ENCODE results near the gene SOX5.
"Not testable (repeated sequence)": the region's sequence is repeated elsewhere in the genome, so short reads cannot be mapped to it uniquely, and the experiment has no call there.

The SOX5 gene

DNA sequence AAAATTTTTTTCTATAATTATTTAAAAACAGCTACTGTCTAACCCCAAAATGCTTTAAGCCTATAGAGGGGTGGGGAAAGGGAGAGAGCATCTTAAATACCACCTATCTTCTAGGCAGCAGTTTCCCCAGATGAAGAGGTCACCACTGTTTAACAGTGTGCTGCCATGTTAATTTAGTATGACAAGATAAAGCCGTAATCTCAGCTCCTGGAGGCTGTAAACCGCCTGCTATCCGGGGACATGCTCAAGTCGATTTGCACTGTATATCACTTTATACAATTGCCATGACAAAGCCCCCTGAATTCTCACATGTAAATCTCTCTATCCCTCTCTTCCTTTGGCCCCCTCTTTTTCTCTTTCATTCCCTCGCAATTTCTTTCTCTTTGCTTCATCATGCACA is 68.5 kb downstream of the SOX5 start:
- H3K27ac Mint-ChIP-seq, result peak overlapping the region; percentile 2
- H3K9me3 Mint-ChIP-seq, result no peaks in the 10 kb centered on the region
- TF ChIP-seq, protein P1, sequence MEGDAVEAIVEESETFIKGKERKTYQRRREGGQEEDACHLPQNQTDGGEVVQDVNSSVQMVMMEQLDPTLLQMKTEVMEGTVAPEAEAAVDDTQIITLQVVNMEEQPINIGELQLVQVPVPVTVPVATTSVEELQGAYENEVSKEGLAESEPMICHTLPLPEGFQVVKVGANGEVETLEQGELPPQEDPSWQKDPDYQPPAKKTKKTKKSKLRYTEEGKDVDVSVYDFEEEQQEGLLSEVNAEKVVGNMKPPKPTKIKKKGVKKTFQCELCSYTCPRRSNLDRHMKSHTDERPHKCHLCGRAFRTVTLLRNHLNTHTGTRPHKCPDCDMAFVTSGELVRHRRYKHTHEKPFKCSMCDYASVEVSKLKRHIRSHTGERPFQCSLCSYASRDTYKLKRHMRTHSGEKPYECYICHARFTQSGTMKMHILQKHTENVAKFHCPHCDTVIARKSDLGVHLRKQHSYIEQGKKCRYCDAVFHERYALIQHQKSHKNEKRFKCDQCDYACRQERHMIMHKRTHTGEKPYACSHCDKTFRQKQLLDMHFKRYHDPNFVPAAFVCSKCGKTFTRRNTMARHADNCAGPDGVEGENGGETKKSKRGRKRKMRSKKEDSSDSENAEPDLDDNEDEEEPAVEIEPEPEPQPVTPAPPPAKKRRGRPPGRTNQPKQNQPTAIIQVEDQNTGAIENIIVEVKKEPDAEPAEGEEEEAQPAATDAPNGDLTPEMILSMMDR (IDR thresholded peaks at IDR 0.05), result no peak
- H3K4me3 Mint-ChIP-seq, result no peak overlapping the region
- DNase-seq, result no peak
- H3K4me1 Mint-ChIP-seq, result peaks cover 6% of the 10 kb centered on the region
- no peaks in the 10 kb centered on the region for H3K36me3 Mint-ChIP-seq (ENCODE audit: low read depth)
- no peaks in the 10 kb centered on the region for H3K27me3 Mint-ChIP-seq (ENCODE audit: low read depth, poor library complexity)

DNA sequence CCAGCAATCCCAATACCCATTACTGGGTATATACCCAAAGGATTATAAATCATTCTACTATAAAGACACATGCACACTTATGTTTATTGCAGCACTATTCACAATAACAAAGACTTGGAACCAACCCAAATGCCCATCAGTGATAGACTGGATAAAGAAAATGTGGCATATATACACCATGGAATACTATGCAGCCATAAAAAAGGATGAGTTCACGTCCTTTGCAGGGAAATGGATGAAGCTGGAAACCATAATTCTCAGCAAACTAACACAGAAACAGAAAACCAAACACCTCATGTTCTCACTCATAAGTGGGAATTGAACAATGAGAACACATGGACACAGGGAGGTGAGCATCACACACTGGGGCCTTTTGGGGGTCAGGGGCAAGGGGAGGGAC is 72.9 kb downstream of the SOX5 start:
- DNase-seq; H3K9me3 Mint-ChIP-seq; H3K4me1 Mint-ChIP-seq; H3K27ac Mint-ChIP-seq; H3K27me3 Mint-ChIP-seq (ENCODE audit: low read depth, poor library complexity); H3K36me3 Mint-ChIP-seq (ENCODE audit: low read depth); H3K4me3 Mint-ChIP-seq: not testable (repeated sequence)

DNA sequence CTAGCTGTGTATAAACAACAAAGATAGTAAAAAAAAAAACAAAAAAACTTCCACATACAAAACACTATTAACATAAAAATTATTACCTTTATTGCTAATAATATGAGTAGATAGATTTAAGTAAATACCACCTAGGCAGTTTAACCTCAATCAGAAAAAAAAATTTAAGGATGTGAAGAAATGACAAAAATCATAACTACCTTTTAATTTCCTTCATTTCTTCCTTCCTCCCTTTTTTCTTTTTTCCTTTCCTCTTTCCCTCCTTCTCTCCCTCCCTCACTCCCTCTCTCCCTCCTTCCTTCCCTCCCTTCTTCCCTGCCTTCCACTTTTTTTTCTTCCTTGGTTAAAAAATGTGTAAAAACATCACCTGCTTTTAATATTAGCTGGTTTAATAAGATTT is 81.7 kb downstream of the SOX5 start:
- TF ChIP-seq, protein P1 (IDR thresholded peaks at IDR 0.05), result no peak
- H3K4me3 Mint-ChIP-seq, result no peak overlapping the region
- peaks cover 11% of the 10 kb centered on the region for H3K9me3 Mint-ChIP-seq
- peaks cover 26% of the 10 kb centered on the region for H3K36me3 Mint-ChIP-seq (ENCODE audit: low read depth)
- no peak overlapping the region for H3K27ac Mint-ChIP-seq
- H3K4me1 Mint-ChIP-seq, result no peaks in the 10 kb centered on the region
- DNase-seq, result no peak
- H3K27me3 Mint-ChIP-seq (ENCODE audit: low read depth, poor library complexity), result no peaks in the 10 kb centered on the region

DNA sequence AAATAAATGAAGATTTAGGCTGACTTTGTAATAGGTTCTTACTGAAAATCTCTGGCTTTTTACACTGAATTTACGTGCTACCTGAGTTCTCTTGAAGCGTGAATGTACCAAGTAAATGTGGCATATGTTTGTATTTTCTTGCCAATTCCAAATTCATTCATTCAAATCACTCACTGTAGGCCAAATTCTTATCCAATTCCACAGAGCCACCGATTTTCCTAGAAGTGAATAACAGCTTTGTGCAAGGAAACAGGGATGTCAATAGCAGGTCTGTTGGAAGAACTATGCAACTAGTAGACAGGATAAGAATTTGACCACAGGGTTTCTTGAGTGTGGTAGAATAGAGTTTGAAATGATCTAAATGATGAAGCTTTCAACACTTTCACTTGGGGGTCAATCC is 86.8 kb downstream of the SOX5 start:
- H3K36me3 Mint-ChIP-seq (ENCODE audit: low read depth), result peaks cover 51% of the 10 kb centered on the region
- no peaks in the 10 kb centered on the region for H3K4me1 Mint-ChIP-seq
- no peak overlapping the region for H3K27ac Mint-ChIP-seq
- H3K9me3 Mint-ChIP-seq, result peaks cover 33% of the 10 kb centered on the region
- no peaks in the 10 kb centered on the region for H3K27me3 Mint-ChIP-seq (ENCODE audit: low read depth, poor library complexity)
- DNase-seq, result no peak
- TF ChIP-seq, protein P1 (IDR thresholded peaks at IDR 0.05), result no peak
- H3K4me3 Mint-ChIP-seq, result no peak overlapping the region

DNA sequence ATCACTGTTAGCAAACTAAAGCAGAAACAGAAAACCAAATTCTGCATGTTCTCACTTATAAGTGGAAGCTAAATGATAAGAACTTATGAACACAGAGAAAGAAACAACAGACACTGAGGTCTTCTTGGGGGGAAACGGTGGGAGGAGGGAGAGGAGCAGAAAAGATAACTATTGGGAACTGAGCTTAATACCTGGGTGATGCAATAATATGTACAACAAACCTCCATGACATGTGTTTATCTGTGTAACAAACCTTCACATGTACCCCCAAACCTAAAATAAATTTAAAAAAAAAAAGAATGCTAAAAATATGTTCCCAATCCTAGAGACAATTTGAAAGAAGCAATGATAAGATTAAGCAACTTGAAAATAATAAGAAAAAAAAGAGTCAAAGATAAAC is 89.5 kb downstream of the SOX5 start:
- Mint-ChIP-seq H3K4me1 (no peaks in the 10 kb centered on the region), H3K27ac (no peak overlapping the region), H3K9me3 (peaks cover 35% of the 10 kb centered on the region), H3K4me3 (no peak overlapping the region), H3K36me3 (ENCODE audit: low read depth) (peaks cover 41% of the 10 kb centered on the region), H3K27me3 (ENCODE audit: low read depth, poor library complexity) (no peaks in the 10 kb centered on the region)
- TF ChIP-seq, protein P1 (IDR thresholded peaks at IDR 0.05), result no peak
- DNase-seq, result no peak

DNA sequence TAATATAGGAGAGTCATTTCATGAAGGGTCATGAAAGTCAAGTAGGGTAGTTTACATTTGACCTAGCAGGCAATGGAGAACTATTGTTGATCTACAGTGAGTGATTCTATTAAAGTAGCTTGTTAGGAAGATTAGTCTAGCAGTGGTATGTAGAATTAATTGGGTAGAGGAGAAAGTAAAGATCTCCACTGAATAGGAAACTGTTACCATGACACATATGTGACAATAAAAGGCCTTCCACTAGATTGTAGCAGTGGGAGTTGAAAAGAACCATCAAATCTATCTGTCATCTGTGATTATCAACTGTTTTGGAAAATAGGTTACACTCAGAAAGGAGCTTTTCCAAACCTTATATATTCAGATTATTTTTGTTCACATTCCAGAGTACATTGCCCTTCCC is 92.3 kb downstream of the SOX5 start:
- TF ChIP-seq, protein P1 (IDR thresholded peaks at IDR 0.05), result no peak
- Mint-ChIP-seq H3K27ac (no peak overlapping the region), H3K4me1 (peaks cover 5% of the 10 kb centered on the region), H3K36me3 (ENCODE audit: low read depth) (peaks cover 32% of the 10 kb centered on the region), H3K27me3 (ENCODE audit: low read depth, poor library complexity) (no peaks in the 10 kb centered on the region), H3K9me3 (peaks cover 27% of the 10 kb centered on the region), H3K4me3 (no peak overlapping the region)
- DNase-seq, result no peak

Data from nephron progenitor cell (in vitro differentiated cells).